AG08395 (cell line): ENCODE results near the gene KCNC1.
A peak's percentile ranks its signal among the peaks of the same experiment; 100 is the strongest.

Source experiments
- DNase-seq: peaks from one replicate; pipeline ENCODE4 v3.0.0; 2012; ENCODE audit warnings: mixed read lengths, low spot score

Gene KCNC1

DNA sequence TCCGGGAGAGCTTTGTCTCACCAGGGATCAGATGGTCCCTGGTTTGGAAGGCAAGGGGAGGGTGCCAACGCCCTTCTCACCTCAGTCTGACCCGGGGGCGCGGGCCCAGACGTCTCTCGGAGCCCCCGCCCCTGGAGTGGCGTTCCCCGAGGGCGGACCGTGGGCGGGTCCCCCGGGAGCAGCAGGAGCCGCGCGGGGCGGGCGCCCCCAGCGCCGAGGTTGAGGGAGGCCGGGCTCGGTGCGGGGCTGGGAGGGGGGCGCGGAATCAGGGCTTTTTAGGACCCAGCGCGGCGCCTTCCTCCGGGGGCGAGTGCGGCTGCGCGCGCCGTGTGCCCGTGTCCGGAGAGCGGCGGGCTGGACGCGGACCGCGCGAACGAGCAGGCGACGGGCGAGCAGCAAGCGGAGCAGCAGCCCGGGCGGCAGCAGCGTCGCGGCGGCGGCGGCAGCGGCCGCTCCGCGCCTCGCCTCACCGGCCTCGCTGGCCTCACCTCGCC, at the start of gene KCNC1:
Gene KCNC1, plus strand, starts transcription at position 364 of the 494 bp plus-strand sequence. CDS start 1,222 bp downstream, outside the sequence.
- peak; percentile 56 for DNase-seq

DNA sequence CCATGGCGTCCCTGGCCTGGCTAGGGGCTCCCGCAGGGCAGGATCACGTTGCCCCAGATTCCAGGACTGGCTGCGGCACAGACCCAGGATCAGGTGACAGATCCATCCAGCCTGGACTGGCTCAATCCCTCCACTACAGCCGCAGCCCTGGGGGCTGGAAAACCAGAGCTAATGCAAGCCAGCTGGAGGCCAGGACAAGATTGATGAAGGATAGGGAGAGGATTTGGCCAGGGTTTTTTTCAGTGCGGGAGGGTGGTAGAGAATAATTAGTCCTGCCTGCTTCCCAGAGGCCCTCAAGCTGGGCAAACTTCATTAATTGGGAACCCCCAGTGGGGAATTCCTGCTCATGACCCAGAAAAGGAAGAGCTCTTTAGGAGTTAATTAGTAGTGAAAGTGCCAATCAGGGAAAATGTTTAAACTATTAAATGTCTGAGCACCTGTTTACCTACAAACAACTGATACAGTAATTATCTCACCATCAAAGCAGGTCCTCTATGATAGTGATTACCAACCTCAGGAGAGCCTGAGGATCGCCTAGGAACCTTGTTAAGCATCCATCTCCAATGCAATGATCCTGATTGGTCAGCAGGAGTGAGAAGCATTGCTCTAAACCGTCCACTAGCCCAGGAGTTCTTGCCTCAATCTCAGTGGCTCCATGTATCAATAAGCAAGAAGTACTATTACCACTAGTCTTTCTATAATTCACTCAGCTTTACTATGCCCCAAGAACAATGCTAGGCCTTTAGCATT, 48.2 kb upstream of the KCNC1 start:
- peak; percentile 33 for DNase-seq

DNA sequence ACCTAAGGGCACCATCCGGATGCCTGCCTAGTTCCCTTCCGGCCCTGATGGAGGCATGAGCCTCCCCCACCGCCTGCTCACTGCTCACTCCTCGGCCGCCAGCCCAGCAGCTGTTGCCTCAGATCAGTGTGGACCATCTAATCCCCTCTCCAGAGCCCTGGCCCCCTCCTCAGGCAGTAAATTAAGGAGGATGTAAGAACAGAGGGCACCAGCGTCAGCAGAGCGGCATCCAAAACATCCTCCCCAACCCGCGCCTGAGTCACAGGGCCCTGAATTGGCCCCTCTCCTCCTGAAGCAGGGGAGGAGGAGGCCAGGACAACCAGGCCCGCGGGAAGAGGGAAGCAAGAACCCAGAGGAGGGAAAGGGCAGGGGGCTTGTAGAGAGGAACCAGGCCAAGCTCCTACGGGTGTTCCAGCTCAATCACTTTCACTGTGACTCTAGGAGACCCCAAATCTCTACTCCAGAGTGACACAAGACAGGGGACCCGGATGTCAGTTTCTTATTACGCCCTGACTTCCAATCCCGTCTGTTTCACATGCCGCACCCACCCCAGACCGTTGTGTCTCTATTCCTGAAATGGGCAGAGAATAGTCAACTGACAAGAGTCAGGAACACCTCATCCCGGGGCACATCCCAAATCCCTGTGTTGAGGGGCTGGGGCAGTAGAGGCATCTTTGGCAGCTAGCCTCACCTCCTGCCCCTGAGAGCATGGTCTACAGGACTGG, 46.5 kb upstream of the KCNC1 start:
- DNase-seq: peak; percentile 29

DNA sequence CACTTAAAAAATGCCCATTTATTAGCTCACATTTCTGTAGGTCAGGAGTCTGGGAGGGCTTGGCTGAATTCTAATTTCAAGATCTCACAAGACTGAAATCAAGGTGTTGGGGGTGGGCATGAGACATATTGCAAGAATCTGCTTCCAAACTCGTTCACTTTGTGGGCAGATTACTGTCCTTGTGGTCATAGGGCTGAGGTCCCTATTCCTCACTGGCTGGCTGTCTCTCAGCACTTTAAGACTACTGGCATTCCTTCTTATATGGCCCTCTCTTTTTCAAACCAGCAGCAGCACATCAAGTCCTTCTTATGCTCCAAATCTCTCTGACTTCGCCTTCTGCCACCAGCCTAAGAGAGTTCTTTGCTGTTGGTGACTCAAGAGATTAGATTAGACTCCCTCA, 43.0 kb upstream of the KCNC1 start:
- DNase-seq: no peak

DNA sequence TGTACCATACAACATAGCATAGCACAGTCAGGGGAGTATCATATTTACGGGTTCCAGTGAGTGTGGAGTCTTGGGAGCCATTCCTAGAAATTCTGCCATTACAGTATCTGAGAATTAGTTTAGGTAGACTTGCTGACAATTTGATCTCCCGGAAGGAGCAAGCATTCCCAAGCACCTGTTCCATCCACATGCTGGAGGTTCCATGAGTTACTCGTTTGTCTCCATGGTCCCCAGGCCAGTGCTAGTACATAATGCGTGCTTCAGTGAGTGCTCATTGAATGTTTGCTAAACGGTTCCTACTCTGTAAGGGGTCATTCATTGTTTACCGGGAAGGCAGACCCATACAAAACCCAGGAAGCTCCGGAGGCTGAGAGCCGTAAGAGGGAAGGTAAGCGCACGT, 42.6 kb upstream of the KCNC1 start:
- no peak for DNase-seq

DNA sequence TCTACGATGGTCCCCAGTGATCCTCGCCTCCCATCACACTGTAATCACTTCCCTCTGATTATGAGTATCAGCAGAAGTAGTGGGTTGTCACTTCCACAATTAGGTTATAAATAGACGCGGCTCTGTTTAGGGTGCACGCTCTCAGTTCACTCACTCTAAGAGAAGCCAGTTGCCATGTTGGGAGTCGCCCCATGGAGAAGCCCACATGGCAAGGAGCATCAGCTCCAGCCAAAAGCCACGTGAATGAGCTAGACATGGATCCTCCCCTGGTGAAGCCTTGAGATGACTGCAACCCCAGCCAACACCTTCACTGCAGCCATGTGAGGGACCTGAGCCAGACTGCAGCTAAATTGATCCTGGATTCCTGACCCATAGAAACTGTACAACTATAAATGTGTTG, 41.6 kb upstream of the KCNC1 start:
- no peak for DNase-seq

DNA sequence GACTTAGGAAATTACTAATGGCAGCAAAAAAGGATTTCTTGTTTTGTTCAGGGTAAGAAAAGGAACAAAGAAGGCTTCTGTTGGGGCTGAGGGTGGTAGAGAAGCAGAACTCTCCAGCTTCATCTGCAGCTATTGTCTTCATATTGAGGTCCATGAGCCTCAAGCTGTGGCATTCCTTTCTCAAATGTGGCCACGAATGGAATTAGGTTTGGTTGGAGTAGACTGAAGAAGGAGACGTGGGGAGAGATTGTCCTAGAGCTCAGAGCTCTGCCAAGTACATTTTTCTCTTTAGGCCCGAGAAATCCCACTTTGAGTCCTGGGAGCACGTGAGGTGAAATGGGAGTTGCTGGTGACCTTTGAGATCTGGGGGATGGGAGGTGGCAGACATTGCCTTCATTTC, 41.0 kb upstream of the KCNC1 start:
- no peak for DNase-seq

DNA sequence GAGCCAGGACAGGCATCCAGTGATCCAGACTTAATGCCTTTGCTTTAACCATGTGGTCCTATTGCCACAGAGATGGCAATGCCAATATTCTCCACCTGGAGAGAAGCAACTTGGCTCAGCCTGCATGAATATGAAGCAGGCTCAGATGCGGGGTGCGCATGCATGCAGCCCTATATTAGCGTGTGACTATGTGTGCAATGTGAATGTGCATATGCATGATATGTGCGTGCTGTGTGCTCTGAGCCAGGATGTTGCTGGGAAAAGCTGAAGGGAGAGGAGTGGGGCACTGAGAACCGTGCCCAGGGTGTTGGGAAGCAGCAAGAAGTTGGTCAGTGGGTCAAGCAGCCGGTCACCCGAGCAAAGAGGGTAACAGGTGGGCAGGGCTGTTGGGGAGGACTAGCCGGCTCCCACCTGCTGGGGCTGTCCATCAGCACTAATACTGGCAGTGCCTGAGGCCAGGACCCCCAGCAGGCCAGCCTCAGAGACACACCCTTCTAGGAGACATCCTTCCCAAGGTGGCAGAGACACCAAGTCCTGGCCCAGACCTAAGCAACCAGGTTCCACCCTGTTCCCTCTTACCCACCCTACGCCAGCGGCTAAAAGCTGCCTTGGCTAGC, 40.0 kb upstream of the KCNC1 start:
- DNase-seq: no peak

DNA sequence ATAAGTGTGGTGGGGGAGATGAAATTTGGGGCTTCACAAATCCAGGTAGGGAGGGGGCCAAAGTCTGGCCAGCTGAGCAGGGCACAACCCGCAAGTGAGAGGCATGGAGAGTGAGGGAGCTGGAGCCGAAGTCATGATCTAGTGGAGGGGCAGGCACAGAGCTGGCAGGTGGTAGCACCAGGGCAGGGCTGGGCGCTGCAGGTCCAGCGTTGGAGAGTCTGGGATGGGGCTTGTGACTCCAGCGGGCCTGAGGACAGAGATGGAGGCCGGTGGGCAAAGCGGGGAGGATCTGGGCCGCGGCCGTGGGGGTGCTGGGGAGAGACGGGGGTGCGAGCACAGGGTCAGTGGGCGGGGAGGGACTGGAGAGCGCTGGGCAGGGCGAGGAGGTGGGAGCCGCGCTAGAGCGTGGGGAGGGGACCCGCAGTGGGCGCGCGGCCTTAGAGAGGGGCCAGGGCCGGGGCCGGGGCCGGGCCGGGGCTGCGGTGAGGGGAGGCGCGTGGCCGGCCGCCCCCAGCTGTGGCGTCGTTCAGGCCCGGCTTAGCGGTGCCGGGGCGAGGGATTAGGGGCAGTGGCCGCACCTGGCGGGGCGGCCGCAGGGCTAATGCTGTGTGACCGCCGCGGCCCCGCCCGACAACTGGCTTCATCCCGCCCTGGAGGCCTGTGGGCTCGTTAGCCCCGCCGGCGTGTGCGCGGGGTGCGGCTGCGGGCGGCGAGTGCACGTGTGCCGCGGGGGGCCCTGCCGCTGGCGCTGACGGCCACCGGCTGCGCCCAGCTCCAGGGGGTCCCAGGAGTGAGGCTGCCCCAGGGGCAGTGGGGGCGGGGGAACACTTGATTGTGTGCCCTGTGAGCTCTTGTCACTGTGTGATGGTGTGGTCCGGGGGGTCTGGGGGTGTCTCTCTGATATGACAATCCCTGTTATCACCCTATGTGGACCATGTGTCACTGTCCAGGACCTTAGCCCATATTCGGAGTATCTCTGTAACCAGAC, 38.8 kb upstream of the KCNC1 start:
- no peak for DNase-seq

DNA sequence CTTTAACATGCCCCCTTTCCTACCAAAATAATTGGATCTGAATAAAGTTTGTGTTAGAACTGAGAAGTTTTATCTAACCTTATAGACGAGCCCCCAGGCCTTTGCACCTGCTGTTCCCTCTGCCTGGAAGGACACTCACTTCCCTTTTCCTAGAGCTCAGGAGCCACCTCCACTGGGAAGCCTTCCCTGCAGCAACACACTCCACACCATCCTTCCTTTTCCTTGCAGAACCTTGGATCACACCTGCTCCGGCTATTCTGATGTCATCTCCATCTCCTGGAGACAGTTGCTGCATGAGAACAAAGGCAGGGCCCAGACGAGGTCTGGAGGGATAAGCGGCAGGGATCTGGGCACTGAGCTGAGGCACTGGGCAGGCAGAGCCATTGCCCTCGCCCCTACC, 37.8 kb upstream of the KCNC1 start:
- no peak for DNase-seq

DNA sequence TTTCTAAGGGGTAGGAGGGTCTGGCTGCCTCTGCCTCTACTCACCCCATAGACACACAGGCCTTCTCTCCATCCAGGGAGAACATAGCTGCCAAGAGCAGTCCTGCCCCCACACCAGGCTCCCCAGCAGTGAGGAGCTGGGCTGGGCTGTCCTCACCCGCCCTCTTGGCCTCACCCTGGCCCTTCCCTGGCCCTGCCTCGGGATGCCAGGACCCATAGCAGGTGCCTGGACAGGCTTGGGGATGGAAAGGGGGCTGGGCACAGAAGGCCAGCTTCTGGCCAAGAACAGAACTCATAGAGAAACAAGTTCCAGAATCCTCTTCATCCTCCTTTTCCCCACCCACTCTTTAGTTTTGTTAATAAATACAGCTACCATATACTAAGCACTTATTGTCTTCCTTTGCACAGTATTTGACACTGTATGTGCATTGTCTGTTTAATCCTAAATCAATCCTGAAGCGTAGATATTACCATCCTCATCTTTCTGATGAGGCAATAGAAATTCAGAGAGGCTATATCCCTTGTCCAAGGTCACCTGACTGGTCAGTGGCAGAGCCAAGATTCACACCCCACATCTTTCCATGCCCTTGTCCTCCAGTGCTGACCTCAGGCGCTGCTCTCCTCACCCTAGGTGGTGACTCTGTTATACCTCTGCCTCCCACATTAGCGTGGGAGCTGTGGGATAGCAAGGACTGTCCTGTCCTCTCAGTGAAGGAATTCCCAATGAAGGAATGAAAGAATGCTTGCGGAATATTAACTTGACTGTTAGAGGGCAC, 37.2 kb upstream of the KCNC1 start:
- DNase-seq: no peak

DNA sequence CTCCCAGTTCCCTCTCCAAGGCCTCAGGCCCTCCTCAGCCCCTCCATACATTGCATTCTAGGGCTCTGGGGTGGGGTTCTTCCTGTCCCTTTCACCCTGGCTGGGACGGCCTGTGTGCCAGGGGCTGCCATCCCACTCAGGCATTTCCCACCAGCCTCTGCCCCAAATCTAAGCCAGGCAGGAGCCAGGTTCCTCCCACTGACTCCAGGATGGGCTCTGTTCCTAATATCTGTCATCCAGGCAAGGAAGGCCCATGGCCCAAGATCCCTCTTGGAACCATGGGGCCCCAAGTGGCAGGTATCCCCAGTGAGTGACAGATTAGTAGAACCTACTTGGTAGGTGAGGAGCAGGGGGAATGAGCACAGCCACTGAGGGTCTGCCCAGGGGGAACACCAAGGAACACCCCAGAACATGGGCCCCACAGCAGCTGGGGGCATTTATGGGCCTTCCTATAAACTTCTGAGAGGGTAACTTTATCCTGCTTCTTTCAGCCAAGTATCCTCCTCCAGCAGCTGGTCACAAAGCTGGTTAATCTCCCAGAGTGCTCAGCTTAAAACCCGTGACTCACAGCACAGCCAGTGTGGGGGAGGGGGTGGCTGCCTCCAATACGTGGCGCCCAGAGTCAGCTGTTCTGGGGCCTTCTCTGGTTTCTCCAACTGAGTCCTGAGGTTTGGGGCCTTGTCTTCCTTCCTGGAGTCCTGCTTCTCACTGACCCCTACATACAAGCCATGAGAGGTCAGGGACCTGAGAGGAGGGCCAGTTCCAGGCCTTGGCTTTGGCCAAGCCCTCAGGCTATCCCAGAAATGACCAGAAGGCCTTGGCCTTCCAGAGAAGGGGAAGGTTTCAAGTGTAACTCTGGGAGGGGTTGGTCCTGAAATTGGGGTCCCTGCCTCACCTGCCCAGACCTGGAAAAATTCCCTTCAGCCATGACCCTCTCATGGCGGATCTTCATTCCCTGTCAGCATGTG, 35.1 kb upstream of the KCNC1 start:
- DNase-seq: peak; percentile 38

DNA sequence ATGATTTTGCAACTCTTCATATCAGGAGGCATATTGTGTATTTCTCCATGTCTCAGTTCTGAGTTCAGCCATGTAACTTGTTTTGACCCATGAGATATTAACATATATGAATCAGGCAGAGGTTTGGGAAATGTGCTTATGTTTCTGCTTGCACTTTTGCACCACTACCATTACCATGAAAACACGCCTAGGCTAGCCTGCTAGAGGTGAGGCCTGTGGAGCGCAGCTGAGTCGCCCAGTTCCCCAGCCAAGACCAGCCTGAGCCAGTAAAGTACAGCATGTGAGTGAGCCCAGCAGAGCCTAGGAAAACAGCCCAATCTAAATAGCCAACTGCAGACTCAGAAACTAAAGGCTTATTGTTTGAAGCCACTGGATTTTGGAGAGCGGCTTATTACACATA, 33.6 kb upstream of the KCNC1 start:
- no peak for DNase-seq

DNA sequence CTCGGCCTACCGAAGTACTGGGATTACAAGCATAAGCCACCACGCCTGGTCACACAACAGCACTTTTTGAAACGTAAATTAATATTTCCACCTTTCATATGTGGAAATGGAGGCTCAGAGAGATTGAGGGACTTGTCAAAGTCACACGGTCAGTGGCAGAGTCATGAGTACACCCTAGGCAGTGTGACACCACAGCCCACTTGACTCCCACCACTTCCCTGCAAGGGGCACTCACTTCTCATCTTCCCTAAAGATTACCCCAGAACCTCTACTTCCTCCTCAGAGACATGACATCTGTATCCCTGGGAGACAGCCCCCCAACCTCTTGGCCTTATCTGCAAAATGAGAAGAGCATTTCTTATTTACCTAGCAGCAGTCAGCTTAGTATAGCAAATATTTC, 31.7 kb upstream of the KCNC1 start:
- DNase-seq: no peak

DNA sequence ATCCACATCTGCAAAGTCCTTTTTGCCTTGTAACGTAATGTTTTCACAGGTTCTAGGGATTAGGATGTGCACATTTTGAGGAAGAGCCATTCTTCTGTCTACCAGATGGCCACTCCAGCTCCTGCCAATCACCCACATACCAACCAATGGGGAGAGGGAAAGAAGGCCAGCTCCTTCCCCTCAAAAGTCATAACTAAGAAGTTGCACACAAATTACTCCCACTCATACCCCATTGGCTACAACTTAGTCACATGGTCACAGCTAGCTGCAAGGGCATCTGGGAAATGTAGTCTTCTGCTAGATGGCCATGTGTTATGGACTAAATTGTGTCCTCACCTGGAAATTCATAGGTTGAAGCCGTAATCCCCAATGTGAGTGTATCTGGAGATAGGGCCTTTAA, 30.6 kb upstream of the KCNC1 start:
- DNase-seq: peak; percentile 20

DNA sequence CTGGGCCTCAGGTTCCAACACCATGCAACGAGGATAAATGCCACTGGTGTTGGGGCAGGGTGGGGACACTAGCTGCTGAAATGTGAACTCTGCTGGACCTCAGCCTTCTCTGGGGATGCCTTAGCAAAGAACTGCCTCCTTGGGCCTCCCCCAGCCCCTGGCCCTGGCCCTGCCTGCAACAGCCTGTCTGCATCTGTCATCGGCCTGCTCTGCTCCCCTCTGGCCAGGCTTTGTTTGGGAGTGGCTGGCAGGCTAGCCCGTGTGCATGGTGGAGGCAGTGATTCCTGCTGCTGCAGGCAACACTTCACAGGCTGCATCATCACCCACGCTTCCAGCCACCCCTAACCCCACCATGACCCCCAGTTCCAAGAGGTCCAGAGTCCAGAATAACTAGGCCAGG, 26.8 kb upstream of the KCNC1 start:
- DNase-seq: no peak

DNA sequence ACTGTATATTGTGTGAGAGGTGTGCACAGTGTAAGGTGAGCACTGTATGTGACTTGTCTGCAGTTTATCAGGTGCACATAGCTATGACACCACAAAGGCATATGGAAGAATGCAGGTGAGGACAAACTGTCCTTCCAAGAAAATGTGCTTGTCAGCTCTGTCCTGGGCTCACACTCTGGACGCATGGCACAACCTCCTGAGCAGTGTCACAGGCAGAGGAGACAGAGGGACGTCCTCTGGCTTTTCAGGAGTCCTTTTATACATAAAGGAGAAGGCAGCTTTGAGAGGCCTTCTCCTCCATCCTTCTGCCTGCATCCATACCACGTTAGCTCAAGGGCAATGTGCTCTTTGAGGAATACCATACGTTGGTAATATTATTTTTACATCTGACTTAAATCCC, 22.7 kb upstream of the KCNC1 start:
- DNase-seq: no peak

DNA sequence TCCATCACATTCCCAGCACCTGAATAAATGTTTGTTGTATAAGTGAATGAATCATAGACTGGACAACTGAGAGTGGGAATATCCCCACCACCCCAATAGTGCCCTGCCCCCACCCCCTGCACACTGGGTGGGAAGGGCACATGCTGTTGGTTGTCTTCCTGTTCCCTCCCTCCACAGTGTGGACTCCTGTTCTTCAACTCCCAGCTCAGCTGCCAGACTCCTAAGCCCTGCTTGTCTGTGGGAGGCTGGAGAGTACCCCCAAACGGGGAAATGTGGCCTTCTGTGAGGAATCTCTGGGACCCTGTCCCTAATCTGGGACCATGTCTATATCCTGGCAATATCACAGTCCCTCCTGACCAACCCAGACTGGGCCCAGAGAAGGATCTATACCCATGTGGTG, 20.7 kb upstream of the KCNC1 start:
- no peak for DNase-seq

DNA sequence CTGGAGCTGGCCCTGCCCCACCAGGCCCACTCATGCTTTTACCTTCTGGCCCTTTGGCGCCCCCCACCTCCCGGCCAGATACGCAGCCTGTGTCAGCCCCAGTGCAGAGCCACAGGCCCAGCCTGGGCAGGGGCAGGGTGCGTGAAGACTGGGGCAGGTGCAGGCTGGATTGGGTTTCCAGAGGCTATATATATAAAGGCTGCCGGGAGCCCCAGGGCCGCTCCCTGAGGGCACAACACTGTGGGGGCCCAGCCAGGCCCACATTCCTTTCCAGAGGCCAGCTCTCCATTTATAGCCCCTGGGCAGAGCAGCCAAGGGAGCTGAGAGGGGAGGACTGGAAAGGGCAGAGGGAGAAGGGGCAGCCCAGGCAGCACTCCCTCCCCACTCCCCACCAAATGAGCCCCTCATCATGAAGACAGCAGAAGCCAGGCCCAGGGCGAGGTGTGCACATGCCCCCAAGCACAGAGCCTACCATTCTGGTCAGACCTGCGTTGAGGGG, 20.2 kb upstream of the KCNC1 start:
- no peak for DNase-seq

DNA sequence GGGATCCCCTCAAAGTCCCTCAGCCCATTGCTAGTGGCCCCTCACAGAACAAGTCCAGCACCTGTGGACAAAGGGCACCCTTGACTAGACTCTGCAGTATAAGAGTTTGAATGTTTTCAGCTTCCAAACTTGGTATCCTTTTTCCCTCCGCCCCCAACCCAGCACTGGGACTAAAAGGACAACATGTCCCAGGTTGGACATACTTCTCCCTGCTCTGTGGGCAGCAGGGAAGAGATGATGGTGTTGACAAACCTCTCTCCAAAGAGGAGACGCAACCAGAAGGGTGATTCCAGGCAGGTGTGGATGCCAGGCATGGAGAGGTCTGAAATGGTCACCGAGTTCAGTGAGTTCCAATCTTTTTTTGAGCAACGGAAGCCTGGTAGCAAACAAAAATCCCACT, 19.7 kb upstream of the KCNC1 start:
- DNase-seq: no peak
